Fibroblast of villous mesenchyme (primary cell): ENCODE results near the gene ROBO4. TPM values are rescaled to one million over a fixed set of nuclear protein-coding genes. Genes with fewer than 3 reads are reported as not detected.

Experiments
- DNase-seq: peaks from one replicate; pipeline ENCODE4 v3.0.0-alpha.2; 2010; ENCODE audit warnings: low read depth
- H3K4me3 ChIP-seq: 2 replicates; pipeline ENCODE4 v1.5.1; 2011; ENCODE audit warnings: low read depth, mild to moderate bottlenecking, low read length
- total RNA-seq: library from RNA; depleted of rRNA; stranded (reverse); fragments of >200 nt; gene quantifications from 2 replicates; pipeline ENCODE4 v1.2.3, GENCODE V29; 2012
- TF ChIP-seq, protein P1 (sequence below): IDR thresholded peaks from 2 replicates; pipeline ENCODE4 v1.5.1; 2012; ENCODE audit warnings: low read depth, mild to moderate bottlenecking, low read length; ENCODE audit not compliant: insufficient read depth

ROBO4 gene
- total RNA-seq, 1 donor: 0.86 TPM

DNA sequence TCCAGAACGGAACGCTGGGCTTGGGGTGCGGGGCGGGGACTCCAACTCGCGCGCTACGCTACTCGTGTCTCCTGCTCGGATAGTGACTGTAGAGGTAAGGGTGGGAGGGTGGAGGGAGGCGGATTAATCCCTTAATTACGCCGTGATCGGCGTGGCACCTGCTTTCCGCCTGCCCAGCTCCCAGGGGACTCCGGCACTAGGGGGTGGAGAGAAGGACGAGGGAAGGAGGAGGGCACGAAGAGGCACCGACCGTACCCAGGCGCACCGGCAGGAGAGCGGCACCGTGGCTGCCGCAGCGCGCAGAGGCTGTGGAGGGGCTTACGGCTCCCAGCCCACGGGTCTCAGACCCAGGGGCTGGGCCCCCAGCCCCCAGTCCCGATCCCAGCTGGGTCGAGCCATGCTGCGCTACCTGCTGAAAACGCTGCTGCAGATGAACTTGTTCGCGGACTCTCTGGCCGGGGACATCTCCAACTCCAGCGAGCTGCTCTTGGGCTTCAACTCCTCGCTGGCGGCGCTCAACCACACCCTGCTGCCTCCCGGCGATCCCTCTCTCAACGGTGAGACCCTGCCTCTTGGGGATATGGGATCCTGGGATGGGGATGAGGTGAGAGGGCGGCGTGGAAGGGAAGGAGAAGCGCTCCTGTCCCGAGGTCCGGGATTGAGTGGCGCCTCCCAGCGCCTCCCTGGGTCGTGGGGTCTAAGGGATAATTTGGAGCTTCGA lies 32.3 kb downstream of the ROBO4 start, which contains the start of gene ROBO3:
Gene ROBO3, plus strand, starts transcription at position 252 of the 721 bp plus-strand sequence. Its CDS starts 146 bp downstream, at position 398.
- H3K4me3 ChIP-seq: peak within 1 kb of the TSS; percentile 27
- no peak for DNase-seq
- TF ChIP-seq, protein P1, sequence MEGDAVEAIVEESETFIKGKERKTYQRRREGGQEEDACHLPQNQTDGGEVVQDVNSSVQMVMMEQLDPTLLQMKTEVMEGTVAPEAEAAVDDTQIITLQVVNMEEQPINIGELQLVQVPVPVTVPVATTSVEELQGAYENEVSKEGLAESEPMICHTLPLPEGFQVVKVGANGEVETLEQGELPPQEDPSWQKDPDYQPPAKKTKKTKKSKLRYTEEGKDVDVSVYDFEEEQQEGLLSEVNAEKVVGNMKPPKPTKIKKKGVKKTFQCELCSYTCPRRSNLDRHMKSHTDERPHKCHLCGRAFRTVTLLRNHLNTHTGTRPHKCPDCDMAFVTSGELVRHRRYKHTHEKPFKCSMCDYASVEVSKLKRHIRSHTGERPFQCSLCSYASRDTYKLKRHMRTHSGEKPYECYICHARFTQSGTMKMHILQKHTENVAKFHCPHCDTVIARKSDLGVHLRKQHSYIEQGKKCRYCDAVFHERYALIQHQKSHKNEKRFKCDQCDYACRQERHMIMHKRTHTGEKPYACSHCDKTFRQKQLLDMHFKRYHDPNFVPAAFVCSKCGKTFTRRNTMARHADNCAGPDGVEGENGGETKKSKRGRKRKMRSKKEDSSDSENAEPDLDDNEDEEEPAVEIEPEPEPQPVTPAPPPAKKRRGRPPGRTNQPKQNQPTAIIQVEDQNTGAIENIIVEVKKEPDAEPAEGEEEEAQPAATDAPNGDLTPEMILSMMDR: no peak

DNA sequence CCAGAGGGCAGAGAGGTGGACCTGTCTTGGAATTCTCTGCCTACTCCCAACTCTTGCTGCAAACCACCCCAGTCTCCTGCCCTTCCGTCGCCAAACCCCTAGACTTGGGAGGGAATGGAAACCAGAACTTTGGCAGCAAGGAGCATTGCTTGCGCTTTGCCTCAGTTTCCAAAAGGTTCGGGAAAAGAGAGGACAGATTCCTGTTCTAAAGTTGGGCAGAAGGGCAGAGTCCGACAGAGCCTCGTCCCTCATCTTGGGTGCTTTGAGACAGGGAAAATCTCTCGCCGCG lies 32.8 kb downstream of the ROBO4 start:
- no peak overlapping the region for H3K4me3 ChIP-seq
- TF ChIP-seq, protein P1: no peak
- no peak for DNase-seq

DNA sequence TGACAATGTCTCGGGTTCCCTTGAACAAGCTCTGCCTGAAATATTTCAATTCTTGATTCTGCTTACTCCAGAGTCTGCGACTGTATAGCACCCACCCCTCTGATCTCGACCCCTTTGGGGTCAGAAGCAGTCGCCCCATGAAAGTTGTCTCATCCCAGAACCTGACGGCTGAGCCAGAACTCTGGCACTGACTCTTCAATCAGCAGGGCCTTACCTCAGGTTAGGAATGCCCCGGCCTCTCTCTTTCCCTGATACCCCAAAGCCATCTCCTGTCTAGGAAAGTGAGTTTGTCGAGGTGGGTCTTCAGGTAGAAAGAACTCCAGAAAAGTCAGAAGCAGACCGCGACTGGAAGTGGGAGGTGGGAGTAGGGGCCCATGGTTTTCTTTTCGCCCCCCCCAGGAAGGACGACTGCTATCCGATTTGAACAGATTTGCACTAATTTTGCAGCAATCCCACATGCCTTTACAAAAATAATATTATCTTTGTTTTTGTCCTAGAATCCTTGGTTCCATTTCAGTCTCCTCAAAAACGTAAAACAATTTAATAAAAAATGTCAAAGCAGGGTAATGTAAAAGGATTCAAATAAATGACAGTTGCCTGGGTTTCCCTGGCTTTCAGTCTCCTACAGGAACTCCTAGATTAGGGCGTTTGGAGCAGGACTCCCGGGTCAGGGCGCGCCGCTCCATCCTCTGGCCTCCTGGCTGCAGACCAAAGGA lies 33.3 kb downstream of the ROBO4 start:
- TF ChIP-seq, protein P1: no peak
- no peak for DNase-seq
- H3K4me3 ChIP-seq: no peak overlapping the region

DNA sequence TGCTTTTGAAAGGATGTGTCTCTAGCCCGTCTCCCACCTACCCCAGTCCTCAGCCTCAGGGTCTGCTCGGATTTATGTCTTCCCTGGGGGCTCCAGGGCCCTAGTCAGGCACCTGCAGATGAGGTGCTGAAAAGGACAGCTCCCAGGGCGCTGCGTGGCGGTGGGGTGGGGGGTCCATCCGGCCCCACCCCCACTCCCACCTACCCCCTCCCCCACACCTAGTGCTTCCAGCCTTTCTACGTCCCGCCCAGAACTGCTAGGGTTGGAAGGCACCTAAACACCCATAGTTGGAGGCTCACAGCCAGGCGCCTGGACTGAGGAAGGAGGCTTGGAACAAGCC lies 33.9 kb downstream of the ROBO4 start:
- TF ChIP-seq, protein P1: no peak
- DNase-seq: no peak
- H3K4me3 ChIP-seq: no peak overlapping the region

DNA sequence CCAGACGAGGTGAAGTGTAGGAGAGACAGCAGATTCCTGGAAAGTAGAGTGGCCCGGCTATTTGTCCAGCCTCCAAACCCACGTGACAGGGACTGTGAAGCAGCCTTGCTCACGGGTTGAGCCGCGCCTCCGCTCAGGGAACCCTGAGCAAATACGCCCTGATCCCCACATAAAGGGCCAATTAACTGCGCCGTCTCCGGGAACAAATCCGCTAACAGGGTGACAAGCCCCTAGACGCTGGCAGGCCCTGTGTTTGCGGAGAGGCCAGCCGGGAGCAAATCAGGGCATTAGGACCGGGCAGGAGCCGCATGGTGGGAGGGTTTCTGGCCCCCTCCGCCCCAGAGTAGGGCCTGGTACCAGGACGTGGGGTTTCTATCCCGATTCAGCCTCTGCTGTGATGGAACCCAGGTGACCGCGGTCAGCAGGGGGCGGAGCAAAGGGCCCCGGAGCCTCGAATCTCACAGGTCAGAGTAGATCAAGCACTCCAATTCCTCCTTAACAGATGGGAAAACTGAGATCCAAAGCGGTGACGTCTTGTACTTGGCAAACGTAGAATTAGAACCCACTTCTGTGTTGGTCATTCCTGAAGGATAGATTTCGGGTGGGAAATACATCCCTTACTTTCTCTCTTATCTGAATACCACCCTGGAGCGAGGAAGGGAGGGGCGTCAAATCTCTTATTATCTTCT lies 34.4 kb downstream of the ROBO4 start:
- TF ChIP-seq, protein P1: no peak
- DNase-seq: peak; percentile 45
- H3K4me3 ChIP-seq: peak overlapping the region; percentile 29

DNA sequence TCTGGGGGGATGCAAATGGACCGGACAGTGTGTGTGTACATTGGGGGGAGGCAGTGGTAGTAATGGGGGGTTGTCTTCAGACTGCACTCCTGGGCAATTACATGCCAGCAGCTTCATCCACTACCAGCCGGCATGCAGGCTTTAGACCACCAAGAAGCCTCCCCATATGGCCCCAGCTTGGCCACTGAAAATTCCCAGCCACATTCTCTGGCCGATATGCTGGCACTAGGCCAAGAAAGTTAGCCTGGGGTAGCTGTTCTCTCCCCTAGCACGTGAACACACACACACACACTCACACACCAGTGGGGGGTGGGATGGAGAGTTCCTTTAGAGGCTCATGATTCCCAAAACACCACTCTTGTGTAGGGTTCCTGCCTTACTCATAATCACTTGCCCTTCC lies 36.0 kb downstream of the ROBO4 start:
- DNase-seq: no peak
- TF ChIP-seq, protein P1: no peak
- H3K4me3 ChIP-seq: no peak overlapping the region
